HG03095 (cell line): ENCODE results near the gene SNX33.
"Not testable (repeated sequence)": the region's sequence is repeated elsewhere in the genome, so short reads cannot be mapped to it uniquely, and the experiment has no call there.

Experiments used
- ATAC-seq: cut with Tn5 transposase; IDR thresholded peaks from one replicate; pipeline ENCODE4 v1.9.1; 2021; ENCODE audit warnings: moderate library complexity; ENCODE audit not compliant: unreplicated experiment

Gene SNX33

GRCh38 chr15:75661100-75661755, 13.5 kb downstream of the SNX33 start:
- ATAC-seq = no peak

- ATAC-seq = no peak
Observed at GRCh38 chr15:75661756-75662140, 14.0 kb downstream of the SNX33 start.

- ATAC-seq = no peak
Observed at GRCh38 chr15:75662823-75663519, 15.3 kb downstream of the SNX33 start.

GRCh38 chr15:75663931-75664421, 16.3 kb downstream of the SNX33 start:
- no peak for ATAC-seq

- ATAC-seq = no peak
Observed at GRCh38 chr15:75666823-75667501, 19.2 kb downstream of the SNX33 start.

- no peak for ATAC-seq
Observed at GRCh38 chr15:75669191-75669878, 21.6 kb downstream of the SNX33 start.

GRCh38 chr15:75669879-75670212, 22.1 kb downstream of the SNX33 start:
- no peak for ATAC-seq

- ATAC-seq = no peak
Observed at GRCh38 chr15:75671730-75672602, 24.3 kb downstream of the SNX33 start.

GRCh38 chr15:75672646-75673425, 25.1 kb downstream of the SNX33 start:
- ATAC-seq = no peak

- ATAC-seq = no peak
Observed at GRCh38 chr15:75673426-75674235, 25.9 kb downstream of the SNX33 start.

GRCh38 chr15:75674366-75674765, 26.7 kb downstream of the SNX33 start:
- no peak for ATAC-seq

- no peak for ATAC-seq
Observed at GRCh38 chr15:75675579-75676404, 28.1 kb downstream of the SNX33 start.

- no peak for ATAC-seq
Observed at GRCh38 chr15:75676688-75677464, 29.2 kb downstream of the SNX33 start.

GRCh38 chr15:75677465-75678323, 30.0 kb downstream of the SNX33 start:
- ATAC-seq = no peak

GRCh38 chr15:75678324-75678690, 30.6 kb downstream of the SNX33 start:
- ATAC-seq = not testable (repeated sequence)

GRCh38 chr15:75680007-75680789, 32.5 kb downstream of the SNX33 start:
- ATAC-seq = no peak
